K562 (cell line): ENCODE measurements around the gene MYLK4. TPM values are rescaled to one million over a fixed set of nuclear protein-coding genes. Genes with fewer than 3 reads are reported as not detected.

Experiments
- ATAC-seq: fragments of 200-7000 bp; cut with Tn5 transposase; 3 replicates; pipeline ENCODE4 v1.9.1; 2020; ENCODE audit warnings: moderate library complexity
- BruUV-seq: library from RNA; stranded (reverse); fragments of 400-500 nt; replicated peaks from 2 replicates; lab custom pipeline; 2021; lab: Mats Ljungman, UMichigan
- CTCF ChIA-PET: fragments of 300-600 bp; formaldehyde crosslinking; extraction: SDS; loops from one replicate; lab custom pipeline; 2021; ENCODE audit warnings: low intra/inter-chr PET ratio; lab: Yijun Ruan, JAX
- POLR2A ChIA-PET: fragments of 300-600, 350-650 bp; sonication (Branson Sonifier 250); formaldehyde crosslinking; extraction: SDS; loops from one replicate; lab custom pipeline; 2021; ENCODE audit warnings: antibody characterized with exemption, inconsistent platforms; lab: Yijun Ruan, JAX
- DNase-seq, 4 experiments: peaks; one replicate each; pipeline versions ENCODE4 v3.0.0 to v3.0.0-alpha.2; 2011 to 2018; ENCODE audit warnings: low spot score in 3 of 4, mixed read lengths in 3 of 4; ENCODE audit errors: extremely low read depth in 1 of 4
- FAIRE-seq: peaks from 2 replicates; lab custom pipeline; 2011; peaks lifted over from hg19 to GRCh38; lab: Jason Lieb, UNC
- H2AFZ ChIP-seq: 2 replicates; pipeline ENCODE4 v1.6.0; 2011; ENCODE audit warnings: low read depth, low read length, control low read depth, inconsistent platforms
- H3K27ac ChIP-seq: fragments of 200-600 bp; 3 replicates; pipeline ENCODE4 v1.8.0; 2011; ENCODE audit warnings: low read depth, mild to moderate bottlenecking, control low read depth, inconsistent platforms, low read length, moderate library complexity, mixed read lengths; ENCODE audit errors: extremely low read depth
- H3K27me3 ChIP-seq, 2 experiments: fragments of 300-600 bp in 1 of 2; 2 replicates in 1 of 2; 3 replicates in 1 of 2; pipeline versions ENCODE4 v1.6.0 to v1.8.0; 2011; ENCODE audit warnings: inconsistent platforms in 2 of 2, low read length in 2 of 2, mild to moderate bottlenecking in 1 of 2, mixed read lengths in 1 of 2, moderate library complexity in 1 of 2; ENCODE audit not compliant: control insufficient read depth in 2 of 2, insufficient read depth in 2 of 2
- H3K36me3 ChIP-seq: fragments of 300-600 bp; 3 replicates; pipeline ENCODE4 v1.8.0; 2011; ENCODE audit warnings: mild to moderate bottlenecking, low read length, inconsistent platforms; ENCODE audit not compliant: control insufficient read depth, insufficient read depth
- H3K4me1 ChIP-seq, 2 experiments: fragments of 200-600 bp in 1 of 2; replicated peaks in 1 of 2; 2 replicates in 1 of 2; 3 replicates in 1 of 2; pipeline versions ENCODE4 v1.5.1 to v1.8.0; 2011; ENCODE audit warnings: inconsistent platforms in 2 of 2, low read length in 2 of 2, mild to moderate bottlenecking in 1 of 2, mixed read lengths in 1 of 2, moderate library complexity in 1 of 2; ENCODE audit not compliant: control insufficient read depth in 2 of 2, insufficient read depth in 2 of 2
- H3K4me2 ChIP-seq: 2 replicates; pipeline ENCODE4 v1.6.1; 2011; ENCODE audit warnings: low read length, control low read depth, inconsistent platforms, mixed read lengths; ENCODE audit not compliant: insufficient read depth
- H3K4me3 ChIP-seq: fragments of 200-600 bp; sonication (generic), shearing (Covaris generic); 2 replicates; pipeline ENCODE4 v1.5.1; 2016; ENCODE audit warnings: control low read depth, inconsistent platforms
- H3K79me2 ChIP-seq: fragments of 200-600 bp; 3 replicates; pipeline ENCODE4 v1.8.0; 2011; ENCODE audit warnings: low read length, inconsistent platforms; ENCODE audit not compliant: control insufficient read depth, insufficient read depth
- H3K9ac ChIP-seq, 2 experiments: 2 replicates each; pipeline versions ENCODE4 v1.6.0 to v1.6.1; 2011; ENCODE audit warnings: low read depth in 2 of 2, low read length in 2 of 2, control low read depth in 1 of 2, inconsistent platforms in 1 of 2, mild to moderate bottlenecking in 1 of 2, mixed read lengths in 1 of 2; ENCODE audit not compliant: insufficient read depth in 1 of 2
- H3K9me1 ChIP-seq: one replicate; pipeline ENCODE4 v1.6.0; 2011; ENCODE audit warnings: inconsistent platforms, mild to moderate bottlenecking, low read length, moderate library complexity; ENCODE audit not compliant: control insufficient read depth, insufficient read depth
- H3K9me3 ChIP-seq: replicated peaks from 2 replicates; pipeline ENCODE4 v1.5.1; 2011; ENCODE audit warnings: low read depth, low read length, inconsistent platforms; ENCODE audit not compliant: control insufficient read depth, insufficient read depth
- H4K20me1 ChIP-seq: replicated peaks from 2 replicates; pipeline ENCODE4 v1.6.1; 2011; ENCODE audit warnings: low read length, inconsistent platforms, mixed read lengths; ENCODE audit not compliant: control insufficient read depth, insufficient read depth
- BRCA1 ChIP-seq, 2 experiments: fragments of 450-650 bp in 1 of 2; sonication (generic) in 1 of 2; formaldehyde crosslinking in 1 of 2; IDR thresholded peaks; 2 replicates each; pipeline versions ENCODE4 v1.5.0 to v1.6.1; 2017 to 2020; ENCODE audit warnings: mild to moderate bottlenecking in 1 of 2, missing genetic modification reagents in 1 of 2
- CCNT2 ChIP-seq: IDR thresholded peaks from 2 replicates; pipeline ENCODE4 v1.6.1; 2011; ENCODE audit warnings: borderline replicate concordance, low read depth, mild to moderate bottlenecking, moderate library complexity, mixed read lengths, low read length; ENCODE audit not compliant: insufficient read length; ENCODE audit errors: extremely low read depth
- CTCF ChIP-seq, 3 experiments: IDR thresholded peaks in 2 of 3; conservative IDR thresholded peaks in 1 of 3; 2 replicates each; pipeline ENCODE4 v1.5.1; 2011 to 2012; ENCODE audit warnings: low read length in 3 of 3, mild to moderate bottlenecking in 3 of 3, control low read depth in 2 of 3, improper control_type of control experiment in 1 of 3, inconsistent platforms in 1 of 3, low read depth in 1 of 3, mixed read lengths in 1 of 3, moderate library complexity in 1 of 3; ENCODE audit not compliant: insufficient read depth in 2 of 3
- JUN ChIP-seq, 2 experiments: sonication (generic) in 1 of 2; formaldehyde crosslinking in 1 of 2; IDR thresholded peaks; 2 replicates each; pipeline versions ENCODE4 v1.6.1 to v1.8.0; 2012 to 2022; ENCODE audit warnings: borderline replicate concordance in 2 of 2, mild to moderate bottlenecking in 2 of 2, improper control_type of control experiment in 1 of 2, low read depth in 1 of 2, low read length in 1 of 2, missing genetic modification reagents in 1 of 2
- ZBTB5 ChIP-seq: fragments of 450-650 bp; IDR thresholded peaks from 2 replicates; pipeline ENCODE4 v1.6.1; 2017; ENCODE audit warnings: antibody characterized with exemption
- ZEB2 ChIP-seq: fragments of 450-650 bp; IDR thresholded peaks from 2 replicates; pipeline ENCODE4 v1.6.1; 2016
- ZNF316 ChIP-seq: fragments of 450-650 bp; IDR thresholded peaks from 2 replicates; pipeline ENCODE4 v1.6.1; 2016
- ZNF778 ChIP-seq: fragments of 450-650 bp; formaldehyde crosslinking; IDR thresholded peaks from 2 replicates; pipeline ENCODE4 v1.4.0; 2020; ENCODE audit warnings: mild to moderate bottlenecking, moderate library complexity
- WGBS: fragments of 100-300 bp; shearing (Covaris generic); methylation state at CpG from one replicate; pipeline ENCODE4 v1.1.6; 2016; ENCODE audit warnings: low coverage, mixed read lengths; ENCODE audit not compliant: insufficient coverage; ENCODE audit errors: missing lambda C conversion rate; 5-methylcytosine and 5-hydroxymethylcytosine counted together
- in situ Hi-C: fragments of 300-500 bp; cut with MboI; formaldehyde crosslinking; loops from 4 replicates; pipeline ENCODE4 v1.15.0; 2018; ENCODE audit warnings: inconsistent platforms, mixed read lengths
- intact Hi-C: fragments of 100-400 bp; cut with micrococcal nuclease; formaldehyde crosslinking; loops from 2 replicates; pipeline ENCODE4 v1.14.2; 2022
- polyA plus RNA-seq, 8 experiments: library from polyadenylated mRNA; depleted of rRNA in 4 of 8; stranded (reverse) in 5 of 8; unstranded in 3 of 8; fragments of >200 nt; fragmentation: Nextera tagmentation in 2 of 8; fragmentation: Illumina TruSeq in 1 of 8; extraction: Ambion mirVana in 2 of 8; extraction: Trizol in 1 of 8; gene quantifications; 2 replicates each; pipeline versions ENCODE4 v1.2.1 to v1.2.3, GENCODE V29; 2011 to 2014; ENCODE audit warnings: inconsistent platforms in 1 of 8, missing spikeins in 1 of 8
- total RNA-seq, 7 experiments: library from RNA; depleted of rRNA in 6 of 7; stranded (reverse); fragments of >200 nt in 6 of 7; fragmentation: Illumina TruSeq in 2 of 7; extraction: Trizol in 2 of 7; gene quantifications; 2 replicates each; pipeline versions ENCODE4 v1.2.1 to v1.2.3, GENCODE V29; 2011 to 2021; ENCODE audit warnings: low replicate concordance in 1 of 7

MYLK4 gene
- total and polyA plus RNA-seq, 9 of the 15 experiments (the other 6 are each of a cell fraction or from before 2014, with no cell fraction given) = 0.01 to 0.15 (median 0.06) TPM

- no peaks in the 10 kb centered on the region; the same call in 1 of the 2 replicates for H4K20me1 ChIP-seq
- intact Hi-C loops = loop anchor here (5.0 to 10.0 kb wide), 2 partner anchors 65 to 482 kb away; no protein-coding TSS in a partner anchor
- in situ Hi-C loops = no loop called here
- no peak overlapping the region for H3K9ac ChIP-seq
- TF ChIP-seq JUN (IDR thresholded peaks at IDR 0.05; ENCODE audit: borderline replicate concordance, low read depth, low read length) (no peak), JUN (CRISPR knock-in tag; IDR thresholded peaks at IDR 0.05; ENCODE audit: borderline replicate concordance) (no peak), ZNF316 (peak; percentile 24; the same call in 1 of the 2 replicates)
- no peak overlapping the region for H3K4me3 ChIP-seq
- H3K27me3 ChIP-seq = peaks cover 63 to 65% of the 10 kb centered on the region in 2 experiments
- no peak overlapping the region for H2AFZ ChIP-seq
- no peaks in the 10 kb centered on the region for H3K4me1 ChIP-seq
- FAIRE-seq (no peak), DNase-seq (no peak), ATAC-seq (no peak)
- no peak overlapping the region for H3K27ac ChIP-seq
- ChIA-PET CTCF (no interaction called here), POLR2A (no interaction called here)
- no peaks in the 10 kb centered on the region for H3K9me1 ChIP-seq
- no peak overlapping the region for H3K4me2 ChIP-seq
- H3K79me2 ChIP-seq = no peaks in the 10 kb centered on the region
- no peaks in the 10 kb centered on the region for H3K36me3 ChIP-seq
- BruUV-seq = no TSS peak
- WGBS = 14% methylated on average over 13 of the region's 13 CpGs
- no peaks in the 10 kb centered on the region for H3K9me3 ChIP-seq
These were observed 53.4 kb downstream of the MYLK4 start for GRCh38 chr6:2697291-2697690.

- ATAC-seq (peak; percentile 72; the same call in 2 of the 3 replicates), DNase-seq (peak in 1 of 4 experiments; percentile 30), FAIRE-seq (peak; percentile 54)
- ChIA-PET CTCF (interaction anchor here (0.9 kb wide), 1 partner anchor 1099 kb away, joined by 5 read pairs; no protein-coding TSS in a partner anchor), POLR2A (no interaction called here)
- Histone ChIP-seq H3K9ac (no peak overlapping the region), H2AFZ (no peak overlapping the region), H3K4me1 (no peaks in the 10 kb centered on the region), H3K4me2 (no peak overlapping the region), H4K20me1 (no peaks in the 10 kb centered on the region), H3K27me3 (peaks cover 51 to 59% of the 10 kb centered on the region in 2 experiments), H3K36me3 (no peaks in the 10 kb centered on the region), H3K9me3 (no peaks in the 10 kb centered on the region), H3K9me1 (no peaks in the 10 kb centered on the region), H3K27ac (no peak overlapping the region), H3K4me3 (no peak overlapping the region), H3K79me2 (no peaks in the 10 kb centered on the region)
- intact Hi-C loops (loop anchor here (2.0 to 10.0 kb wide), 3 partner anchors 63 to 1099 kb away; no protein-coding TSS in a partner anchor), in situ Hi-C loops (no loop called here)
- 1% methylated on average over 5 of the region's 5 CpGs for WGBS
- no TSS peak for BruUV-seq
- TF ChIP-seq ZBTB5 (no peak), BRCA1 (IDR thresholded peaks at IDR 0.05) (no peak), BRCA1 (CRISPR knock-in tag; IDR thresholded peaks at IDR 0.05) (no peak), ZNF778 (CRISPR knock-in tag) (no peak), ZEB2 (no peak), CCNT2 (no peak), CTCF (IDR thresholded peaks at IDR 0.05 in 2 of 3, conservative IDR thresholded peaks at IDR 0.05 in 1 of 3; ENCODE audit: insufficient read depth in 2 of 3, low read depth in 1 of 3, low read length in 3 of 3) (peak; percentile 17 to 62 (median 48); a peak in 4 of 6 replicates)
These were observed 55.1 kb downstream of the MYLK4 start for GRCh38 chr6:2695454-2696095.
